IPS DF 6.9 (cell line): ENCODE results near the gene NFXL1.
"Not testable (repeated sequence)": the region's sequence is repeated elsewhere in the genome, so short reads cannot be mapped to it uniquely, and the experiment has no call there.

Experiments
- DNase-seq: peaks from one replicate; pipeline ENCODE4 v3.0.0-alpha.2; 2013; ENCODE audit warnings: low read depth, low spot score
- H3K27ac ChIP-seq: one replicate; pipeline ENCODE4 v1.5.1; 2013; ENCODE audit warnings: low read length, control low read depth
- H3K27me3 ChIP-seq: 2 replicates; pipeline ENCODE4 v1.6.1; 2013; ENCODE audit warnings: mild to moderate bottlenecking, low read length; ENCODE audit not compliant: control insufficient read depth, insufficient read depth
- H3K36me3 ChIP-seq: 2 replicates; pipeline ENCODE4 v1.6.1; 2013; ENCODE audit warnings: low read length; ENCODE audit not compliant: control insufficient read depth, insufficient read depth
- H3K4me1 ChIP-seq: 2 replicates; pipeline ENCODE4 v1.6.1; 2013; ENCODE audit warnings: low read length; ENCODE audit not compliant: control insufficient read depth, insufficient read depth
- H3K4me3 ChIP-seq: 2 replicates; pipeline ENCODE4 v1.5.1; 2013; ENCODE audit warnings: mild to moderate bottlenecking, low read length
- H3K9me3 ChIP-seq: 2 replicates; pipeline ENCODE4 v1.6.1; 2013; ENCODE audit warnings: low read length, inconsistent platforms; ENCODE audit not compliant: control insufficient read depth, insufficient read depth
- WGBS: extraction: QIAGEN DNeasy Blood & Tissue Kit; methylation state at CpG from one replicate; pipeline ENCODE4 v1.1.7; 2013; ENCODE audit warnings: mixed read lengths, missing lambda C conversion rate; ENCODE audit not compliant: insufficient read length, insufficient coverage; 5-methylcytosine and 5-hydroxymethylcytosine counted together

The NFXL1 gene

GRCh38 chr4:47929682-47930201 lies 15.4 kb upstream of the NFXL1 start:
- no CpG with 5 or more reads among the region's 4 CpGs for WGBS

GRCh38 chr4:47926667-47927258 lies 12.4 kb upstream of the NFXL1 start:
- H3K27ac ChIP-seq = no peak overlapping the region
- H3K4me1 ChIP-seq = peaks cover 5% of the 10 kb centered on the region; the same call in 1 of the 2 replicates
- no peaks in the 10 kb centered on the region for H3K27me3 ChIP-seq
- no peak overlapping the region; the same call in 1 of the 2 replicates for H3K4me3 ChIP-seq
- WGBS = no CpG with 5 or more reads among the region's 15 CpGs
- no peak for DNase-seq
- no peaks in the 10 kb centered on the region for H3K9me3 ChIP-seq
- H3K36me3 ChIP-seq = no peaks in the 10 kb centered on the region

More at GRCh38 chr4:47929682-47930201, 15.4 kb upstream of the NFXL1 start:
- H3K27me3 ChIP-seq = no peaks in the 10 kb centered on the region
- H3K4me3 ChIP-seq = no peak overlapping the region
- no peak overlapping the region for H3K27ac ChIP-seq
- H3K9me3 ChIP-seq = no peaks in the 10 kb centered on the region
- DNase-seq = no peak
- H3K36me3 ChIP-seq = no peaks in the 10 kb centered on the region
- H3K4me1 ChIP-seq = 0 out of 2 replicates have a peak, but pooled peaks cover 1% of the 10 kb centered on the region

GRCh38 chr4:47923261-47923608 lies 8.9 kb upstream of the NFXL1 start:
- H3K4me1 ChIP-seq, H3K4me3 ChIP-seq, H3K27me3 ChIP-seq, DNase-seq, H3K36me3 ChIP-seq, H3K9me3 ChIP-seq, H3K27ac ChIP-seq: not testable (repeated sequence)
- WGBS = no CpG with 5 or more reads among the region's 8 CpGs

- not testable (repeated sequence) for H3K27me3 ChIP-seq, H3K4me3 ChIP-seq, H3K27ac ChIP-seq, H3K4me1 ChIP-seq, DNase-seq, H3K36me3 ChIP-seq, H3K9me3 ChIP-seq
- WGBS = no CpG with 5 or more reads among the region's 17 CpGs
Observed at GRCh38 chr4:47922436-47923260, 8.3 kb upstream of the NFXL1 start.

- not testable (repeated sequence) for H3K36me3 ChIP-seq, H3K4me1 ChIP-seq, H3K27ac ChIP-seq, H3K4me3 ChIP-seq, H3K9me3 ChIP-seq, H3K27me3 ChIP-seq, DNase-seq
- WGBS = no CpG with 5 or more reads among the region's 1 CpG
Observed at GRCh38 chr4:47917163-47917562, 2.8 kb upstream of the NFXL1 start.

GRCh38 chr4:47915378-47915777 lies 995 bp upstream of the NFXL1 start:
- no peak overlapping the region for H3K4me3 ChIP-seq
- WGBS = no CpG with 5 or more reads among the region's 3 CpGs

GRCh38 chr4:47914926-47915237 lies 499 bp upstream of the NFXL1 start:
- Histone ChIP-seq H3K36me3 (no peaks in the 10 kb centered on the region), H3K9me3 (no peaks in the 10 kb centered on the region), H3K27me3 (no peaks in the 10 kb centered on the region), H3K4me3 (peak overlapping the region; percentile 60; the same call in 1 of the 2 replicates), H3K4me1 (no peaks in the 10 kb centered on the region), H3K27ac (no peak overlapping the region)
- WGBS = no CpG with 5 or more reads among the region's 6 CpGs
- DNase-seq = no peak

More at GRCh38 chr4:47915378-47915777, 995 bp upstream of the NFXL1 start:
- H3K9me3 ChIP-seq = no peaks in the 10 kb centered on the region
- no peak overlapping the region for H3K27ac ChIP-seq
- no peaks in the 10 kb centered on the region for H3K4me1 ChIP-seq
- DNase-seq = no peak
- no peaks in the 10 kb centered on the region for H3K27me3 ChIP-seq
- H3K36me3 ChIP-seq = no peaks in the 10 kb centered on the region

GRCh38 chr4:47913861-47914219 lies 543 bp downstream of the NFXL1 start:
- peak overlapping the region; percentile 83 for H3K4me3 ChIP-seq
- no peak for DNase-seq
- H3K9me3 ChIP-seq = no peaks in the 10 kb centered on the region
- no peaks in the 10 kb centered on the region for H3K27me3 ChIP-seq
- no peaks in the 10 kb centered on the region for H3K4me1 ChIP-seq
- WGBS = no CpG with 5 or more reads among the region's 29 CpGs
- H3K36me3 ChIP-seq = no peaks in the 10 kb centered on the region
- no peak overlapping the region for H3K27ac ChIP-seq

GRCh38 chr4:47913330-47913729 lies 1.1 kb downstream of the NFXL1 start:
- Histone ChIP-seq H3K27ac (no peak overlapping the region), H3K4me3 (peak overlapping the region; percentile 83; the same call in 1 of the 2 replicates), H3K4me1 (no peaks in the 10 kb centered on the region), H3K27me3 (no peaks in the 10 kb centered on the region), H3K9me3 (no peaks in the 10 kb centered on the region), H3K36me3 (no peaks in the 10 kb centered on the region)
- no CpG with 5 or more reads among the region's 4 CpGs for WGBS
- DNase-seq = no peak

- DNase-seq = no peak
- H3K36me3 ChIP-seq = no peaks in the 10 kb centered on the region; the same call in 1 of the 2 replicates
- WGBS = no CpG with 5 or more reads among the region's 1 CpG
- no peak overlapping the region for H3K27ac ChIP-seq
- no peak overlapping the region for H3K4me3 ChIP-seq
- H3K4me1 ChIP-seq = no peaks in the 10 kb centered on the region
- no peaks in the 10 kb centered on the region for H3K27me3 ChIP-seq
- no peaks in the 10 kb centered on the region for H3K9me3 ChIP-seq
Observed at GRCh38 chr4:47907089-47907646, 7.2 kb downstream of the NFXL1 start.
